H1 (cell line): ENCODE results near the gene TSPAN9. TPM values are rescaled to one million over a fixed set of nuclear protein-coding genes. Genes with fewer than 3 reads are reported as not detected.

Experiments used
- CTCF ChIA-PET: fragments of 300-600 bp; sonication (Branson Sonifier 250); formaldehyde crosslinking; loops from one replicate; lab custom pipeline; 2021; ENCODE audit not compliant: partially characterized antibody; lab: Charles Lee
- POLR2A ChIA-PET: fragments of 300-600 bp; sonication (Branson Sonifier 250); formaldehyde crosslinking; loops from one replicate; lab custom pipeline; 2021; ENCODE audit warnings: inconsistent platforms; ENCODE audit not compliant: partially characterized antibody; lab: Charles Lee
- DNase-seq, 2 experiments: peaks; one replicate each; pipeline versions ENCODE4 v3.0.0 to v3.0.0-alpha.2; 2010 to 2022; ENCODE audit warnings: low spot score in 2 of 2, low read depth in 1 of 2, mixed read lengths in 1 of 2
- FAIRE-seq: peaks from 2 replicates; lab custom pipeline; 2011; peaks lifted over from hg19 to GRCh38; lab: Jason Lieb, UNC
- H2AFZ ChIP-seq: 2 replicates; pipeline ENCODE4 v1.8.1; 2012; ENCODE audit warnings: low read length, inconsistent platforms
- H2AK5ac ChIP-seq: 2 replicates; pipeline ENCODE4 v1.6.1; 2013; ENCODE audit warnings: low read depth, low read length
- H2BK120ac ChIP-seq: replicated peaks from 2 replicates; pipeline ENCODE3; 2013; ENCODE audit warnings: low read depth, low read length, inconsistent platforms
- H2BK12ac ChIP-seq: 2 replicates; pipeline ENCODE4 v1.6.1; 2013; ENCODE audit warnings: low read depth, low read length
- H2BK15ac ChIP-seq: 2 replicates; pipeline ENCODE4 v1.6.1; 2013; ENCODE audit warnings: low read length
- H2BK20ac ChIP-seq: 2 replicates; pipeline ENCODE4 v1.6.1; 2013; ENCODE audit warnings: low read length
- H2BK5ac ChIP-seq: 2 replicates; pipeline ENCODE4 v1.6.1; 2013; ENCODE audit warnings: low read depth, low read length
- H3K14ac ChIP-seq: 2 replicates; pipeline ENCODE4 v1.6.1; 2013; ENCODE audit warnings: inconsistent platforms; ENCODE audit not compliant: insufficient read length
- H3K18ac ChIP-seq: 2 replicates; pipeline ENCODE4 v1.6.1; 2013; ENCODE audit warnings: low read length; ENCODE audit errors: extremely low read depth
- H3K23ac ChIP-seq: 2 replicates; pipeline ENCODE4 v1.6.1; 2013; ENCODE audit warnings: inconsistent platforms; ENCODE audit not compliant: insufficient read length
- H3K23me2 ChIP-seq: 2 replicates; pipeline ENCODE4 v1.6.1; 2013; ENCODE audit warnings: low read depth, low read length
- H3K27ac ChIP-seq: 2 replicates; pipeline ENCODE4 v1.6.1; 2011; ENCODE audit warnings: low read depth, low read length, inconsistent platforms
- H3K27me3 ChIP-seq, 4 experiments: replicated peaks in 1 of 4; 1 replicate in 1 of 4; 2 replicates in 3 of 4; pipeline versions ENCODE4 v1.6.1 to v1.8.1; 2011 to 2013; ENCODE audit warnings: low read length in 3 of 4, mild to moderate bottlenecking in 3 of 4, inconsistent platforms in 2 of 4, mixed read lengths in 2 of 4, moderate library complexity in 1 of 4; ENCODE audit not compliant: control insufficient read depth in 3 of 4, insufficient read depth in 3 of 4; ENCODE audit errors: extremely low read depth in 1 of 4
- H3K36me3 ChIP-seq, 4 experiments: 2 replicates each; pipeline versions ENCODE4 v1.6.1 to v1.8.1; 2011 to 2013; ENCODE audit warnings: mild to moderate bottlenecking in 4 of 4, low read length in 3 of 4, moderate library complexity in 2 of 4, control low read depth in 1 of 4, inconsistent platforms in 1 of 4; ENCODE audit not compliant: insufficient read depth in 4 of 4, control insufficient read depth in 2 of 4
- H3K4ac ChIP-seq: replicated peaks from 2 replicates; pipeline ENCODE3; 2013; ENCODE audit warnings: low read length, low read depth, mixed read lengths, inconsistent platforms; ENCODE audit not compliant: insufficient read length
- H3K4me1 ChIP-seq, 4 experiments: replicated peaks in 1 of 4; 1 replicate in 1 of 4; 2 replicates in 3 of 4; pipeline versions ENCODE4 v1.6.1 to v1.8.1; 2011 to 2013; ENCODE audit warnings: low read length in 3 of 4, inconsistent platforms in 2 of 4, mixed read lengths in 1 of 4; ENCODE audit not compliant: insufficient read depth in 4 of 4, control insufficient read depth in 3 of 4
- H3K4me2 ChIP-seq, 2 experiments: 2 replicates each; pipeline versions ENCODE4 v1.6.1 to v1.8.1; 2011 to 2013; ENCODE audit warnings: low read depth in 2 of 2, low read length in 2 of 2, control low read depth in 1 of 2, inconsistent platforms in 1 of 2, mild to moderate bottlenecking in 1 of 2; ENCODE audit not compliant: insufficient read depth in 1 of 2
- H3K4me3 ChIP-seq, 4 experiments: fragments of 200-600, 300-600 bp in 1 of 4; sonication (generic), shearing (Covaris generic), sonication (Bioruptor Twin) in 1 of 4; 2 replicates each; pipeline versions ENCODE4 v1.5.1 to v1.8.1; 2011 to 2016; ENCODE audit warnings: low read length in 4 of 4, low read depth in 3 of 4, control low read depth in 2 of 4, inconsistent platforms in 2 of 4, mild to moderate bottlenecking in 2 of 4, mixed read lengths in 1 of 4, moderate library complexity in 1 of 4; ENCODE audit not compliant: insufficient read depth in 2 of 4; ENCODE audit errors: extremely low read depth in 1 of 4
- H3K56ac ChIP-seq: replicated peaks from 2 replicates; pipeline ENCODE3; 2013; ENCODE audit warnings: low read depth, mild to moderate bottlenecking, mixed read lengths, low read length, inconsistent platforms; ENCODE audit not compliant: insufficient read length
- H3K79me1 ChIP-seq: 2 replicates; pipeline ENCODE4 v1.6.1; 2013; ENCODE audit warnings: low read depth, low read length, control low read depth
- H3K79me2 ChIP-seq, 2 experiments: 2 replicates each; pipeline versions ENCODE4 v1.6.1 to v1.8.1; 2012 to 2013; ENCODE audit warnings: low read length in 2 of 2, mild to moderate bottlenecking in 2 of 2, inconsistent platforms in 1 of 2; ENCODE audit not compliant: insufficient read depth in 2 of 2, control insufficient read depth in 1 of 2
- H3K9ac ChIP-seq, 4 experiments: replicated peaks in 1 of 4; 1 replicate in 1 of 4; 2 replicates in 3 of 4; pipeline versions ENCODE4 v1.6.1 to v1.8.1; 2011 to 2013; ENCODE audit warnings: low read depth in 3 of 4, low read length in 3 of 4, control low read depth in 2 of 4, mild to moderate bottlenecking in 2 of 4, moderate library complexity in 2 of 4, inconsistent platforms in 1 of 4; ENCODE audit errors: extremely low read depth in 1 of 4
- H3K9me3 ChIP-seq, 2 experiments: 2 replicates each; pipeline versions ENCODE4 v1.6.1 to v1.8.1; 2012 to 2013; ENCODE audit warnings: mild to moderate bottlenecking in 2 of 2, moderate library complexity in 2 of 2, control low read depth in 1 of 2, inconsistent platforms in 1 of 2, low read depth in 1 of 2, low read length in 1 of 2, mixed read lengths in 1 of 2; ENCODE audit not compliant: insufficient read depth in 2 of 2
- H4K20me1 ChIP-seq, 2 experiments: replicated peaks in 1 of 2; 2 replicates each; pipeline versions ENCODE3 to v1.8.1; 2011 to 2013; ENCODE audit warnings: inconsistent platforms in 2 of 2, low read length in 2 of 2, mild to moderate bottlenecking in 1 of 2; ENCODE audit not compliant: insufficient read depth in 2 of 2, control insufficient read depth in 1 of 2
- H4K5ac ChIP-seq: 2 replicates; pipeline ENCODE4 v1.6.1; 2013; ENCODE audit warnings: low read length, low read depth, mixed read lengths, inconsistent platforms; ENCODE audit not compliant: insufficient read length
- H4K8ac ChIP-seq: 2 replicates; pipeline ENCODE4 v1.8.0; 2013; ENCODE audit warnings: mild to moderate bottlenecking, moderate library complexity, low read length, inconsistent platforms; ENCODE audit not compliant: insufficient read depth; ENCODE audit errors: extremely low read depth
- H4K91ac ChIP-seq: replicated peaks from 2 replicates; pipeline ENCODE3; 2013; ENCODE audit warnings: low read length, mixed read lengths, inconsistent platforms; ENCODE audit not compliant: insufficient read length
- ASH2L ChIP-seq: fragments of 200-600, 300-600 bp; sonication (generic); IDR thresholded peaks from one replicate; pipeline ENCODE4 v1.7.1; 2017; ENCODE audit warnings: low read length
- GTF2F1 ChIP-seq: IDR thresholded peaks from 2 replicates; pipeline ENCODE4 v1.6.1; 2012; ENCODE audit warnings: low read depth, low read length, improper control_type of control experiment, borderline replicate concordance
- JUN ChIP-seq: IDR thresholded peaks from 2 replicates; pipeline ENCODE4 v1.6.1; 2011; ENCODE audit warnings: low read depth, mild to moderate bottlenecking, improper control_type of control experiment, low read length
- RNF2 ChIP-seq: fragments of 200-900, 300-1000 bp; sonication (generic); IDR thresholded peaks from 2 replicates; pipeline ENCODE4 v1.7.1; 2016; ENCODE audit warnings: borderline replicate concordance, low read depth, mild to moderate bottlenecking, antibody characterized with exemption, low read length; ENCODE audit not compliant: poor library complexity, severe bottlenecking; ENCODE audit errors: missing control alignments
- SIRT6 ChIP-seq: IDR thresholded peaks from one replicate; pipeline ENCODE4 v1.7.1; 2012; ENCODE audit warnings: low read length, inconsistent platforms
- SP4 ChIP-seq: IDR thresholded peaks from 2 replicates; pipeline ENCODE4 v1.6.1; 2012; ENCODE audit warnings: low read length, inconsistent platforms
- TEAD4 ChIP-seq: IDR thresholded peaks from 2 replicates; pipeline ENCODE4 v1.6.1; 2012; ENCODE audit warnings: low read depth, low read length, inconsistent platforms, mixed read lengths
- WGBS, 2 experiments: shearing (Covaris generic) in 1 of 2; methylation state at CpG; one replicate each; pipeline versions ENCODE4 v1.1.6 to v1.1.7; 2013 to 2015; ENCODE audit warnings: low lambda C conversion rate in 2 of 2, mixed read lengths in 2 of 2, inconsistent platforms in 1 of 2, low coverage in 1 of 2, missing lambda C conversion rate in 1 of 2; ENCODE audit not compliant: insufficient replicate concordance in 2 of 2, insufficient coverage in 1 of 2, insufficient read length in 1 of 2; ENCODE audit errors: extremely low coverage in 1 of 2, missing lambda C conversion rate in 1 of 2; 5-methylcytosine and 5-hydroxymethylcytosine counted together
- polyA plus RNA-seq, 7 experiments: library from polyadenylated mRNA; depleted of rRNA in 3 of 7; stranded (reverse) in 5 of 7; unstranded in 2 of 7; fragments of >200 nt in 5 of 7; fragments of 200-250 nt in 2 of 7; gene quantifications; 1 replicate in 5 of 7; 2 replicates in 1 of 7; 4 replicates in 1 of 7; pipeline versions ENCODE4 v1.2.1 to v1.2.3, GENCODE V29; 2011 to 2013; ENCODE audit warnings: missing spikeins in 2 of 7, mixed read lengths in 2 of 7
- total RNA-seq: library from RNA; stranded (reverse); fragmentation: NEBNext Ultra II Directional; extraction: Animal tissue kit (Norgen Biotek cat#: 25700); gene quantifications from 2 replicates; pipeline ENCODE4 v1.2.1, GENCODE V29; 2021
- TF ChIP-seq, protein P1 (sequence below): IDR thresholded peaks from 2 replicates; pipeline ENCODE4 v1.6.1; 2012; ENCODE audit warnings: inconsistent platforms

Gene TSPAN9
- total and polyA plus RNA-seq, 2 of the 8 experiments (the other 6 are each of a cell fraction or from before 2014, with no cell fraction given), result 11.5 to 29.1 TPM

DNA sequence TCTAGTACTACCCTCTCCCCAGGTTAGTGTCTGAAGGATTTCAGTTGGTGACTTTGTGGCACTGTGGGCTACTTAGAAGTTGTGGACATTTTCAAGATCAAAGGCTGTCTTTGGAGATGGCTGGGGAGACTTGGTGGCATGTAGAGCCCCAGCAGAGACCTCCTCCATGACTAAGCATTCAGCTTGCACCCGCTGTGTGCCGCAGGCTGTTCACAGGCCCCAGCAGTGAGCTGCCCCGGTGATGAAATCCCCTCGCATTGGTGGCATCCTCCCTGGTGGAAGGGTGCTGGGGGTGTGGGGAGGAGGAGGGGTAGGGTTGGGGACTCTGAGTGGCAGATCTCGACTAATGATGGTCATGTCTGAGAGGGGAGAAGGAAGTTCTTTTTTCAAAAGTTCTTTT is 173.9 kb downstream of the TSPAN9 start:
- CTCF ChIA-PET, result interaction anchor here (0.7 to 3.6 kb wide), 5 partner anchors 9 to 116 kb away, joined by 3 to 19 read pairs (median 5); no protein-coding TSS in a partner anchor
- H4K5ac ChIP-seq, result no peak overlapping the region
- no peaks in the 10 kb centered on the region for H3K79me1 ChIP-seq
- H3K4me3 ChIP-seq, result no peak overlapping the region
- H3K23ac ChIP-seq, result no peak overlapping the region
- H2BK15ac ChIP-seq, result no peak overlapping the region
- FAIRE-seq (no peak), DNase-seq (no peak)
- no peak overlapping the region for H2BK12ac ChIP-seq
- H2AFZ ChIP-seq, result no peak overlapping the region
- H4K8ac ChIP-seq, result no peak overlapping the region
- H3K4me2 ChIP-seq, result no peak overlapping the region
- H3K27me3 ChIP-seq, result no peaks in the 10 kb centered on the region
- no peak overlapping the region for H4K91ac ChIP-seq
- H3K4me1 ChIP-seq, result 0 out of 7 replicates have a peak, but pooled peaks cover 0 to 2% (median 0%) of the 10 kb centered on the region in 4 experiments
- no peak overlapping the region for H3K27ac ChIP-seq
- no peak overlapping the region for H2BK5ac ChIP-seq
- H3K9ac ChIP-seq, result no peak overlapping the region
- H2BK20ac ChIP-seq, result no peak overlapping the region
- 90% methylated on average over 5 of the region's 5 CpGs; no CpG with 5 or more reads in 1 of the 2 experiments for WGBS, 2 experiments
- H4K20me1 ChIP-seq, result no peaks in the 10 kb centered on the region
- POLR2A ChIA-PET, result interaction anchor here (1.1 kb wide), 1 partner anchor 9 kb away, joined by 3 read pairs; no protein-coding TSS in a partner anchor
- H3K4ac ChIP-seq, result no peak overlapping the region
- TF ChIP-seq, protein P1, sequence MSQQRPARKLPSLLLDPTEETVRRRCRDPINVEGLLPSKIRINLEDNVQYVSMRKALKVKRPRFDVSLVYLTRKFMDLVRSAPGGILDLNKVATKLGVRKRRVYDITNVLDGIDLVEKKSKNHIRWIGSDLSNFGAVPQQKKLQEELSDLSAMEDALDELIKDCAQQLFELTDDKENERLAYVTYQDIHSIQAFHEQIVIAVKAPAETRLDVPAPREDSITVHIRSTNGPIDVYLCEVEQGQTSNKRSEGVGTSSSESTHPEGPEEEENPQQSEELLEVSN, result no peak
- no peak for TF ChIP-seq SP4
- no peak for TF ChIP-seq GTF2F1
- no peak for TF ChIP-seq TEAD4
- TF ChIP-seq ASH2L, result no peak
- TF ChIP-seq JUN, result no peak
- no peak for TF ChIP-seq SIRT6
- TF ChIP-seq RNF2, result no peak
- H3K56ac ChIP-seq, result no peak overlapping the region
- H3K14ac ChIP-seq, result no peak overlapping the region
- H3K9me3 ChIP-seq, result no peaks in the 10 kb centered on the region
- no peaks in the 10 kb centered on the region for H3K36me3 ChIP-seq
- H3K18ac ChIP-seq, result no peak overlapping the region
- H3K79me2 ChIP-seq, result no peaks in the 10 kb centered on the region
- H2BK120ac ChIP-seq, result no peak overlapping the region
- H3K23me2 ChIP-seq, result no peaks in the 10 kb centered on the region
- no peak overlapping the region for H2AK5ac ChIP-seq
